Activated CD8-positive, alpha-beta T cell treated with anti-CD3 and anti-CD28 coated beads for 36 hours (primary cell): Measurements from ENCODE around the gene PPP6R2. TPM values are rescaled to one million over a fixed set of nuclear protein-coding genes. Genes with fewer than 3 reads are reported as not detected.

Experiments used
- ATAC-seq: fragments of 200-7000 bp; cut with Tn5 transposase; one replicate; pipeline ENCODE4 v1.10.0; 2021; ENCODE audit warnings: mild to moderate bottlenecking, moderate library complexity
- CTCF ChIA-PET: fragments of 350-600 bp; sonication (Branson Sonifier 250); formaldehyde crosslinking; loops from one replicate; lab custom pipeline; 2021; ENCODE audit warnings: antibody characterized with exemption; lab: Charles Lee
- POLR2A ChIA-PET: fragments of 350-600 bp; sonication (Branson Sonifier 250); formaldehyde crosslinking; loops from one replicate; lab custom pipeline; 2021; ENCODE audit warnings: antibody characterized with exemption; lab: Charles Lee
- DNase-seq: peaks from one replicate; pipeline ENCODE4 v3.0.0-alpha.2; 2020
- H3K27ac Mint-ChIP-seq: one replicate; pipeline ENCODE4 v1.8.0; 2021; ENCODE audit warnings: mild to moderate bottlenecking, mixed read lengths
- H3K27me3 Mint-ChIP-seq: one replicate; pipeline ENCODE4 v1.8.0; 2021; ENCODE audit warnings: mixed read lengths
- H3K36me3 Mint-ChIP-seq: one replicate; pipeline ENCODE4 v1.8.0; 2021; ENCODE audit warnings: low read depth, mixed read lengths
- H3K4me1 Mint-ChIP-seq: one replicate; pipeline ENCODE4 v1.8.0; 2021; ENCODE audit warnings: low read depth, mixed read lengths
- H3K4me3 Mint-ChIP-seq: one replicate; pipeline ENCODE4 v1.8.0; 2021; ENCODE audit warnings: mild to moderate bottlenecking, moderate library complexity, mixed read lengths
- H3K9me3 Mint-ChIP-seq: one replicate; pipeline ENCODE4 v1.8.0; 2021; ENCODE audit warnings: mixed read lengths
- CTCF ChIP-seq: fragments of 200-600 bp; IDR thresholded peaks from one replicate; pipeline ENCODE4 v1.8.0; 2022; ENCODE audit warnings: antibody characterized with exemption, mild to moderate bottlenecking
- intact Hi-C: fragments of 100-400 bp; cut with micrococcal nuclease; formaldehyde crosslinking; loops from one replicate; pipeline ENCODE4 v1.10.0; 2022
- total RNA-seq, 2 experiments: library from RNA; stranded (reverse); gene quantifications; one replicate each; pipeline ENCODE4 v1.2.3, GENCODE V29; 2021

Gene PPP6R2
- total RNA-seq, 2 experiments from 2014 or later: 44.2 to 44.3 TPM

- DNase-seq (no peak), ATAC-seq (no peak)
- peaks cover 6% of the 10 kb centered on the region for H3K4me1 Mint-ChIP-seq
- intact Hi-C loops: no loop called here
- H3K4me3 Mint-ChIP-seq: no peak overlapping the region
- H3K27me3 Mint-ChIP-seq: peaks cover 11% of the 10 kb centered on the region
- no peaks in the 10 kb centered on the region for H3K36me3 Mint-ChIP-seq
- ChIA-PET POLR2A (interaction anchor here (1.0 kb wide), 1 partner anchor 13 kb away, joined by 3 read pairs; no protein-coding TSS in a partner anchor), CTCF (no interaction called here)
- no peak overlapping the region for H3K27ac Mint-ChIP-seq
- no peak for TF ChIP-seq CTCF
- H3K9me3 Mint-ChIP-seq: no peaks in the 10 kb centered on the region
These were observed 42.4 kb upstream of the PPP6R2 start for GRCh38 chr22:50300620-50301257.

GRCh38 chr22:50301581-50301991 is 41.5 kb upstream of the PPP6R2 start:
- H3K27me3 Mint-ChIP-seq: peaks cover 18% of the 10 kb centered on the region
- ChIA-PET CTCF (interaction anchor here (1.1 to 1.4 kb wide), 2 partner anchors 8 to 23 kb away, joined by 3 read pairs; no protein-coding TSS in a partner anchor), POLR2A (no interaction called here)
- intact Hi-C loops: no loop called here
- no peaks in the 10 kb centered on the region for H3K36me3 Mint-ChIP-seq
- no peak for ATAC-seq
- no peak overlapping the region for H3K27ac Mint-ChIP-seq
- peaks cover 12% of the 10 kb centered on the region for H3K4me1 Mint-ChIP-seq
- no peak for DNase-seq
- no peaks in the 10 kb centered on the region for H3K9me3 Mint-ChIP-seq
- H3K4me3 Mint-ChIP-seq: no peak overlapping the region
- TF ChIP-seq CTCF: no peak

DNA sequence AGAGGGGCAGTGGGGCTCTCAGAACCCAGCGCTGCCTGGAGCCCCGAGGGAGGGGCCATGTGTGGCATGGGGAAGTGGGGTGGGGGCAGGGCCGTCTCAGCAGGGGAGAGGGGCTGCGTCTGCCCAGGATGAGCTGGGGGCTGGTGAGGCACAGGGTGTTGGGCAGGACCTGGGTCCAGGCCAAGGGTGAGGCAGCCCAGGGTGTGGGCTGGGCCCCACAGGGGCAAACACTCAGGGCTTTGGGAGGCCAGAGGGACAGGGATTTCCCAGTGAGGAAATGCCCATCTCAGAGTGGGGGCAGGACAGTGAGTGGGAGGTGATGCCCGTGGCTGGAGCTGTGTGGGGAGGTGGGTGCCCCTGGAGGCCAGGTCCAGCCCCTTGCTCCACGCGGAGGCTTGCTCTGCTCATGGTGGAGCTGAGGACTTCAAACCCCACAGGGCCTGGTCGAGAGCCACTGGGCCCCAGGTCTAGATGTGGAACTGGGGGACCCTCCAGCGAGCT is 41.0 kb upstream of the PPP6R2 start:
- Mint-ChIP-seq H3K4me3 (no peak overlapping the region), H3K27ac (no peak overlapping the region), H3K27me3 (peaks cover 18% of the 10 kb centered on the region), H3K9me3 (no peaks in the 10 kb centered on the region), H3K4me1 (peaks cover 12% of the 10 kb centered on the region), H3K36me3 (no peaks in the 10 kb centered on the region)
- no peak for TF ChIP-seq CTCF
- intact Hi-C loops: no loop called here
- POLR2A ChIA-PET: no interaction called here
- ATAC-seq: no peak
- CTCF ChIA-PET: interaction anchor here (1.1 to 1.4 kb wide), 2 partner anchors 8 to 23 kb away, joined by 3 read pairs; no protein-coding TSS in a partner anchor
- DNase-seq: no peak

- peaks cover 16% of the 10 kb centered on the region for H3K27me3 Mint-ChIP-seq
- DNase-seq (no peak), ATAC-seq (no peak)
- CTCF ChIA-PET: interaction anchor here (1.1 to 1.4 kb wide), 2 partner anchors 9 to 22 kb away, joined by 3 read pairs; no protein-coding TSS in a partner anchor
- H3K4me3 Mint-ChIP-seq: no peak overlapping the region
- POLR2A ChIA-PET: no interaction called here
- H3K36me3 Mint-ChIP-seq: no peaks in the 10 kb centered on the region
- intact Hi-C loops: no loop called here
- no peaks in the 10 kb centered on the region for H3K9me3 Mint-ChIP-seq
- H3K27ac Mint-ChIP-seq: no peak overlapping the region
- no peak for TF ChIP-seq CTCF
- peaks cover 12% of the 10 kb centered on the region for H3K4me1 Mint-ChIP-seq
These were observed 40.6 kb upstream of the PPP6R2 start for GRCh38 chr22:50302564-50302963.

GRCh38 chr22:50303515-50303847 is 39.6 kb upstream of the PPP6R2 start:
- DNase-seq (no peak), ATAC-seq (no peak)
- H3K27ac Mint-ChIP-seq: no peak overlapping the region
- H3K4me1 Mint-ChIP-seq: peaks cover 12% of the 10 kb centered on the region
- TF ChIP-seq CTCF: no peak
- CTCF ChIA-PET: interaction anchor here (0.7 to 1.5 kb wide), 4 partner anchors 10 to 51 kb away, joined by 3 to 4 read pairs (median 3); no protein-coding TSS in a partner anchor
- POLR2A ChIA-PET: interaction anchor here (0.8 to 2.2 kb wide), 2 partner anchors 10 to 24 kb away, joined by 3 to 9 read pairs; no protein-coding TSS in a partner anchor
- H3K27me3 Mint-ChIP-seq: peaks cover 15% of the 10 kb centered on the region
- H3K9me3 Mint-ChIP-seq: no peaks in the 10 kb centered on the region
- H3K36me3 Mint-ChIP-seq: no peaks in the 10 kb centered on the region
- intact Hi-C loops: no loop called here
- H3K4me3 Mint-ChIP-seq: no peak overlapping the region
